ENCODE measurements around the gene MAP2K4.

The MAP2K4 gene

DNA sequence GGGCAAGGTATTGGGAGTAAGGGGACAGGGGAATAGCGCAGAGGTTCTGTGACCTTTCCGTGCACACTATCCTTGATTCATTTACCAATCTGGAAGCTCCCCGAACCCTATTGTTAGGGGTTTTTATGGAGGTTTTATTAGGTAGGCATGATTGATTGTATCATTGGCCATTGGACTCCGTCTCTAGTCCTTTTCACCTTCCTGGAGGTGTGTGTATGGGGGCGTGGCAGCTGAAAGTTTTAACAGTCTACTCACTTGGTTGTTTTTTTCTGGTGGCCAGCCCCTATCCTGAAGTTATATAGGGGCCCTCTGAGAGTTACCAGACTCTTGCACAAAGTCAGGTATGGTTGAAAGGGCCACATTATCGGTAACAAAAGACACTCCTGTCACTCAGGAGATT is 23.0 kb downstream of the MAP2K4 start:
- Histone ChIP-seq H3K9ac (ENCODE audit: low read length) (no peak overlapping the region), H3K79me2 (ENCODE audit: insufficient read depth, low read length) (peaks cover 35% of the 10 kb centered on the region), H3K9me3 (ENCODE audit: low read length) (no peaks in the 10 kb centered on the region), H3K4me1 (ENCODE audit: insufficient read depth, low read length, severe bottlenecking) (no peaks in the 10 kb centered on the region), H2AFZ (ENCODE audit: low read length) (no peak overlapping the region), H3K9me2 (ENCODE audit: low read depth, low read length) (no peaks in the 10 kb centered on the region), H3K27me3 (ENCODE audit: insufficient read depth, low read length) (no peaks in the 10 kb centered on the region), H3K27ac (ENCODE audit: low read depth, low read length, poor library complexity, severe bottlenecking) (no peak overlapping the region), H3K36me3 (ENCODE audit: insufficient read depth, low read length) (no peaks in the 10 kb centered on the region), H3F3A (ENCODE audit: insufficient read depth, low read length) (no peaks in the 10 kb centered on the region), H3K4me3 (ENCODE audit: low read depth, low read length, poor library complexity, severe bottlenecking) (no peak overlapping the region), H3K4me2 (ENCODE audit: low read length) (no peak overlapping the region), H4K20me1 (ENCODE audit: insufficient read depth, low read length) (no peaks in the 10 kb centered on the region)
- TF ChIP-seq, protein P1, sequence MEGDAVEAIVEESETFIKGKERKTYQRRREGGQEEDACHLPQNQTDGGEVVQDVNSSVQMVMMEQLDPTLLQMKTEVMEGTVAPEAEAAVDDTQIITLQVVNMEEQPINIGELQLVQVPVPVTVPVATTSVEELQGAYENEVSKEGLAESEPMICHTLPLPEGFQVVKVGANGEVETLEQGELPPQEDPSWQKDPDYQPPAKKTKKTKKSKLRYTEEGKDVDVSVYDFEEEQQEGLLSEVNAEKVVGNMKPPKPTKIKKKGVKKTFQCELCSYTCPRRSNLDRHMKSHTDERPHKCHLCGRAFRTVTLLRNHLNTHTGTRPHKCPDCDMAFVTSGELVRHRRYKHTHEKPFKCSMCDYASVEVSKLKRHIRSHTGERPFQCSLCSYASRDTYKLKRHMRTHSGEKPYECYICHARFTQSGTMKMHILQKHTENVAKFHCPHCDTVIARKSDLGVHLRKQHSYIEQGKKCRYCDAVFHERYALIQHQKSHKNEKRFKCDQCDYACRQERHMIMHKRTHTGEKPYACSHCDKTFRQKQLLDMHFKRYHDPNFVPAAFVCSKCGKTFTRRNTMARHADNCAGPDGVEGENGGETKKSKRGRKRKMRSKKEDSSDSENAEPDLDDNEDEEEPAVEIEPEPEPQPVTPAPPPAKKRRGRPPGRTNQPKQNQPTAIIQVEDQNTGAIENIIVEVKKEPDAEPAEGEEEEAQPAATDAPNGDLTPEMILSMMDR (IDR thresholded peaks at IDR 0.05; ENCODE audit: low read length): no peak
- no peak for TF ChIP-seq EZH2 (IDR thresholded peaks at IDR 0.05; ENCODE audit: borderline replicate concordance, low read length)

GRCh38 chr17:12046786-12047185 is 26.1 kb downstream of the MAP2K4 start:
- 0 out of 2 replicates have a peak, but pooled peaks cover 2% of the 10 kb centered on the region for H4K20me1 ChIP-seq (ENCODE audit: insufficient read depth, low read length)
- H3K4me1 ChIP-seq (ENCODE audit: insufficient read depth, low read length, severe bottlenecking): no peaks in the 10 kb centered on the region
- peaks cover 40% of the 10 kb centered on the region for H3K79me2 ChIP-seq (ENCODE audit: insufficient read depth, low read length)

DNA sequence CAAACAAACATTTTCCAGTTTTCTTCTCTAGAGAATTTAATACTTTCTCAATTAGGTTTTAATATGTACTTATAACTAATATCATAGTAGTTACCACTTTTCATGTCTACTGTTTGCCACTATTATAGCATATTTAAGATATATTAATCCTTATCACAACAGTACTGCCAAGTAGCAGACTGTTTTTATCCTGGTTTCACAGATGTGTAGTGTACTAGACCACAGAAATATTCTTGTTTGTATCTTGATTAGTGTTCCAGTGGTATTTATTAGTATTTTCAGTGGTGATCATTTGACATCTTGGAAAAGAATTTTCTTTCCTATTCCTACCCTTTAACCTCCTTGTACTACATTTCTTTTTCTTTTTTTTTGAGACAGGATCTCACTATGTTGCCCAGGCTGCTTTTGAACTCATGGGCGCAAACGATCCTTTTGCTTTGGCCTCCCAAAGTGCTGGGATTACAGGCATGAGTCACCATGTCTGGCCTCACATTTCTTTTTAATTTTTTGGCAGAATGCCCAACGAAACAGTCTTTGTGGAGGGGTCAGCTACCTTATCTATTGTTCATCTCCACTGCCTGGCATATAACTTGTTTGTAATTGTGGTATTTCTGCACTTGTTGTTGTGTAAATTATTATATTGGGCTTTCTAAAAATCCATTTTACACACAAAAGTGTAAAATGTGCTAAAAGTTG is 27.2 kb downstream of the MAP2K4 start:
- H3K27me3 ChIP-seq (ENCODE audit: insufficient read depth, low read length): no peaks in the 10 kb centered on the region
- H3K79me2 ChIP-seq (ENCODE audit: insufficient read depth, low read length): peaks cover 49% of the 10 kb centered on the region
- H3K36me3 ChIP-seq (ENCODE audit: insufficient read depth, low read length): no peaks in the 10 kb centered on the region
- no peak overlapping the region for H2AFZ ChIP-seq (ENCODE audit: low read length)
- H3K9me3 ChIP-seq (ENCODE audit: low read length): no peaks in the 10 kb centered on the region
- no peak overlapping the region for H3K9ac ChIP-seq (ENCODE audit: low read length)
- 0 out of 2 replicates have a peak, but pooled peaks cover 2% of the 10 kb centered on the region for H4K20me1 ChIP-seq (ENCODE audit: insufficient read depth, low read length)
- no peak overlapping the region for H3K27ac ChIP-seq (ENCODE audit: low read depth, low read length, poor library complexity, severe bottlenecking)
- no peaks in the 10 kb centered on the region for H3F3A ChIP-seq (ENCODE audit: insufficient read depth, low read length)
- no peak overlapping the region for H3K4me2 ChIP-seq (ENCODE audit: low read length)
- no peaks in the 10 kb centered on the region for H3K9me2 ChIP-seq (ENCODE audit: low read depth, low read length)
- TF ChIP-seq, protein P1 (IDR thresholded peaks at IDR 0.05; ENCODE audit: low read length): no peak
- no peak for TF ChIP-seq EZH2 (IDR thresholded peaks at IDR 0.05; ENCODE audit: borderline replicate concordance, low read length)
- no peaks in the 10 kb centered on the region for H3K4me1 ChIP-seq (ENCODE audit: insufficient read depth, low read length, severe bottlenecking)
- H3K4me3 ChIP-seq (ENCODE audit: low read depth, low read length, poor library complexity, severe bottlenecking): no peak overlapping the region

More at GRCh38 chr17:12046786-12047185, 26.1 kb downstream of the MAP2K4 start:
- Histone ChIP-seq H3K9me3 (ENCODE audit: low read length) (no peaks in the 10 kb centered on the region), H3K27me3 (ENCODE audit: insufficient read depth, low read length) (no peaks in the 10 kb centered on the region), H3K27ac (ENCODE audit: low read depth, low read length, poor library complexity, severe bottlenecking) (no peak overlapping the region), H3K4me3 (ENCODE audit: low read depth, low read length, poor library complexity, severe bottlenecking) (no peak overlapping the region), H3K4me2 (ENCODE audit: low read length) (no peak overlapping the region), H2AFZ (ENCODE audit: low read length) (no peak overlapping the region), H3K36me3 (ENCODE audit: insufficient read depth, low read length) (no peaks in the 10 kb centered on the region), H3K9ac (ENCODE audit: low read length) (no peak overlapping the region), H3F3A (ENCODE audit: insufficient read depth, low read length) (no peaks in the 10 kb centered on the region), H3K9me2 (ENCODE audit: low read depth, low read length) (no peaks in the 10 kb centered on the region)
- TF ChIP-seq, protein P1 (IDR thresholded peaks at IDR 0.05; ENCODE audit: low read length): no peak
- no peak for TF ChIP-seq EZH2 (IDR thresholded peaks at IDR 0.05; ENCODE audit: borderline replicate concordance, low read length)

Data from OCI-LY1 (cell line).